CMK (cell line): ENCODE results near the gene FSTL4.
A peak's percentile ranks its signal among the peaks of the same experiment; 100 is the strongest.

Experiments
- DNase-seq: peaks from one replicate; pipeline ENCODE4 v3.0.0-alpha.2; 2010; ENCODE audit warnings: low read depth

The FSTL4 gene

GRCh38 chr5:133260715-133261114 lies 351.6 kb downstream of the FSTL4 start:
- DNase-seq: no peak

- no peak for DNase-seq
These were observed 352.9 kb downstream of the FSTL4 start for GRCh38 chr5:133259199-133259997.

GRCh38 chr5:133257977-133258376 lies 354.4 kb downstream of the FSTL4 start:
- no peak for DNase-seq

DNA sequence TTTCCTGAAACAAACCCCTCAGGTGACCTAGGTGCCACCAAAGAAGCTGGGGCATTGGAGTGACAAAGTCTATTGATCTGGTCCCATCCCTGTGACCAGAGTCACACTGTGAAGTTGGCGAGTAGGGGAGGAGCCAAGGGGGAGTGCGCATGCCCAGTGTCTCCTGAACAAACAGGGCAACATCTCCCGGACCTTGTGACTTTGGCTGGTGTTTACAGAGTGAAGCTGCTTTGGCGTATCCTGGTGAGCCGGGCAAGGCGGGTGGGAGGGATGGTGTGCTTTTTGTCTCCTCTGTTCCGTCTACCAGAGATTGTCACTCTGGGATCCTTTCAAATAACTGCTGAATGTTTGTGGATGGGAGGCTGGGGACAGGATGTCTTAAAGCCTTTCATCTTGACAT lies 356.1 kb downstream of the FSTL4 start:
- DNase-seq: no peak

DNA sequence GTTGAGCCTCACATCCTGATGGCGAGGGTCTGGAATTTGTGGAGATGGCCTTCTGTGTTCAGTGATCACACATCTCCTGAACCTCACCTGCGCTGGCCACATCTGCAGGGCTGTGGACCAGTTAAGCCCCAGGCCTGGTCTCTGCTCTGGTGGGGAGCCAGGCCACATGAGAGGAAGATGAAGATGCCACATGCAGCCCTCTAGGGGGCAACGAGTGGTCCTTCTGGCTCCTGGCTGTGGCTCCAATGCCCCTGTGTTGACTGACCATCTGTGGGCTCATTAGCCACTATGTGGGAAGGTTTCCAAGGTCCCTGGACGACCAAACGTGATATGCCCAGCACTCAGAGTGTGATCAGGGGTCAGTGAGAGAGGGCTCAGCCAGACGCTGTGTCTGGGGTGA lies 357.5 kb downstream of the FSTL4 start:
- DNase-seq: no peak

- no peak for DNase-seq
These were observed 358.7 kb downstream of the FSTL4 start for GRCh38 chr5:133253671-133254070.

DNA sequence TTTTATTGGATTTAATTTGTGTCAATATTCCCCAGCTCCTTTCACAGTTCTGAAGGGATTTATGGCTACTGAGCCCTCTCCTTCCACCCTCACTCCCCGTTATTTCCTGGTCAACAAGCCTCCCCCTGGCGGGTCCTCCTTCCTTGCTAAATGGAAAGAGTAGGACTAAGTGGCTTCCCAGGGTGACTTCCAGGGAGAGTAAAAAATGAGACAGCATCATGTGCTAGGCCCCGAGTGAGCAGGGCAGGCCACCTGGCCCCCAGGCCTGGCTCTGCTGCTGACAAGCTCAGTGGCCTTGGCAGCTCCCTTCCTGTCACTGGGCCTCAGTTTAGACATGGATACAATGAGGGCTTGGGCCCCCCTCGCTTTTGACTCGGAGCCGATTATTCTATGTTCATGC lies 359.3 kb downstream of the FSTL4 start:
- DNase-seq: no peak

DNA sequence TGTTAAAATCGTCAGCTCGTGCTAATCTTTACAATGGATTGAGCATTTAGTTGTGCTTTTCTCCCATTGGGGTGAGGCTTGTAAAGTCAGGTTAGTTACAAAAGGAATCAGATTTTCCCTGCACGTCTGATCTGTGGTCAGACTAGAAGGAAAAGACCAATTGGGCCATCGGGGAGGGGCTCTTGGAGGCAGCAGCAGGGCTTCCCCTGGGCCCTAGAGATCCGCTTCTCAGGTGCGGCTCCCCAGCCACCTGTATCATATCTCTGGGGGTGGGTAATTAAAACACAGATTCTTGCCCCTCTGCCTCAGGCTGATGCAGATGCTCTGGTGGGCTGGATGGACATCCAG lies 360.2 kb downstream of the FSTL4 start:
- DNase-seq: no peak

DNA sequence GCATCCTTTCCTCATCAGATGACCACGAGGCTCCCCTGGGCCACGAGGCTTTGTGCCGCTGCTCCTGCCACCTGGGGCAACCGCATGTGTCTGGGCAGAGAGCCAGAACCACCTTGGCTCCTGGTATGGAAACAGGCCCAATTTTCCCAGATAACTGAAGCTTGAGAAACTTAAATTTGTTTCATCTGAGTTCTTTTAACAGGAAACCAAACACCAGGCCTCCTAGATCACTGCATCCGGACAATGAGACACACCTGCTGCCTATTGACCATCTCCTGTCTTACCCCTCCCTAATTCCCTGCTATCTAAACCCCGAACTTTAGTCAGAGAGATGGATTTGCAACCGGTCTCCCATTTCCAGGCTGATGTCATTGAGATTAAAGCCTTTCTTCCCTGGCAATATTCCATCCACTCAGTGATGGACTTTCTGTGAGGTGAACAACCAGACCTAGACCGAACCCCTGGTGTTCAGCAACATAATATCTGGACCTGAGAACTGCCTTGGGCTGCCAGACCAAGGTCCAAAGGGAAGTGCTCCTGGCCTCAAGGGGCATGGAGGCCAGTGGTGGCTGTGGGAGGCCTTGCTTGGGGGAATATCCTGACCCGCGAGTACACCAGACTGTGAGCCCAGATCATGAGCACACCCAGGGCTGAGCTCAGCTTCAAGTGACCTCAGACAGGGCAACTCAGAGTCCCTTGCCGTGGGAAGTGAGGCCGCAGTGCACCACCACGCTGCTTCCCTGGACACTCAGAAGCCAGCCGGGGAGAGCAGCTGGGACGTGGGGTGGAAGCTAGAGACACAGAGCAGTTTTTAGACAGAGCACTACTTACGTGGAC lies 360.8 kb downstream of the FSTL4 start:
- no peak for DNase-seq

GRCh38 chr5:133250527-133250926 lies 361.8 kb downstream of the FSTL4 start:
- DNase-seq: no peak

- no peak for DNase-seq
These were observed 362.7 kb downstream of the FSTL4 start for GRCh38 chr5:133249593-133249992.

DNA sequence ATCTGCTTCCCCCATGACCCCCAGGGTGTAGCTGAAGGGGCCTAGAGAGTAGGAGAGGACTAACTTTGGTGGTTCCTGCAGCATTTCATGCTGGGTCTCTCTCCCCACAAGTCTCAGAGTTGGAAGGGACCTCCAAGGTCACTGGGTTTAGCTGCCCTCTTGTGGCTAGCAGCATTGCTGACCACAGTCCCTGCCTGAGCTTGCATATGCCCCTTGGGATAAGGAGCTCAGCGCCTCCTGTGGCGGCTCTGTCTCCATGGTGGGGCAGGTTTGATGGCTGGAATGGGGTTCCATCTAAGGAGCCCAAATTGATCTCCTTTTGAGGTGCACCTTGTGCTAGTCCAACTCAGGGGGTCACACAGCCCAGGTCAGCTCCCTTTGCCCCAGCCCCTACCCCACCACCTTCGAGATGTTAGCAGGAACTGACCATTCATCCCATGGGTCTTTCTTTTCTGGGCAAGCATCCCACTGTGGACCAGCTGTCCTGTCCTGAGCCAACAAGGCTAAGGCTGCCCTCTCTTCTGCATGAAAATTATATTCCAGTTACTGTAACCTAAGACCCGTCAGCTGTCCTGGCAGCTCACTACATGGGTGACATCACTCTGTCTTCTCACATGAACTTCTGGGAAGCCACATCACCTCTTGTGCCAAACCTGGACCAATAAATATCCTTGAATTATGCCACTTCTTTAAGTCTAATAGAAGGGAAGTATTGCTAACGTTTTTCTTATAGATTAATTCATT lies 364.3 kb downstream of the FSTL4 start:
- DNase-seq: peak; percentile 63

- DNase-seq: no peak
These were observed 365.1 kb downstream of the FSTL4 start for GRCh38 chr5:133247151-133247709.

DNA sequence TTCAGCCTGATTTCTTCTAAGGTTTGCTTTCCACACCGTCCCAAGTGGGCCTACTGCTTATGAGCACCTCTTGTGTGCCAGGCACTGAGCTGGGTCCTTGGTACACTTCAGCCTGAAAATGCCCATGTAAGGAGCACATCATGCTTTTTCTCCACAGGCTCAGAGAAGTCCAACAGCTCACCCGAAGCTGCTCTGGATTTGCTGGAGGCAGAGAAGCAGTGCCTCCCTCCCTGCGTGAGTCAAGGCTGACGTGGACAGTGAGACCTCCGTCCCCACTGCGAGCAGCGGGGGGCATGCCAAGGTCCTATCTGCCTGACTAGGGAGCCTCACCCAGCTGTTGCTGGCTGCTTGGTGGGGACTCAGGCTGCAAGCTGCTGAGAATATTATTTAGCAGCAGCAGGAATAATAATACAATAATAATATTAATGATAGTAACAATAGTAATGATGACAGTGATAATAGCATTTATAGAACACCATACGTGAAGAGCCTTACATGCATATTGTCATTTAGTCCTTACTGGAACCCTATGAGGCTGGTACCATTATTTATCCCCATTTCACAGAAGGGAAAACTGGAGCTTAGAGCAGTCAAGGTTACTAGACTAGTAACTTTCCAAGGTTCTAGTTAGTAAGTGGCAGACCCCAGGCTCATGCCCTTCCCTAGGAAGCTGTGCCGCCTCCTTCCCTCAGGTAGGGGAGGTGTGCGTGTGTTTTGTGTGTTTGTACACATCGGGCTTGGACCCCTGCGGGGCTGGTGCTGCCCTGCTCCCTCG lies 365.8 kb downstream of the FSTL4 start:
- no peak for DNase-seq

DNA sequence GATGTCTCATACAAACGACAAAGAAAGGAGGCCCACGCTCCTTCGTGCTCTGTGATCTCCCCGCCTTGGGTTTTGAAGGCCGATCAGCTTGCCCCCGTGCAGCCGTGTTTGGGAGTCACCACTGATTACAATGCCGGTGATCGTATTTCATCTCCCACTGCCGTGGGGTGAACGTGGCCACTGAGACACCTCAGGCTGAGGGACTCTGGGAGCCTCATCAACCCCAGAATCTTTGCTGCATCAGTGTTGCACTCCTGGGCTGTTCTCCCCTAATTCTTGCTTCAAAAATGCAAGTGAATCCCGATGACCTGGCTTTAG lies 366.3 kb downstream of the FSTL4 start:
- DNase-seq: no peak

DNA sequence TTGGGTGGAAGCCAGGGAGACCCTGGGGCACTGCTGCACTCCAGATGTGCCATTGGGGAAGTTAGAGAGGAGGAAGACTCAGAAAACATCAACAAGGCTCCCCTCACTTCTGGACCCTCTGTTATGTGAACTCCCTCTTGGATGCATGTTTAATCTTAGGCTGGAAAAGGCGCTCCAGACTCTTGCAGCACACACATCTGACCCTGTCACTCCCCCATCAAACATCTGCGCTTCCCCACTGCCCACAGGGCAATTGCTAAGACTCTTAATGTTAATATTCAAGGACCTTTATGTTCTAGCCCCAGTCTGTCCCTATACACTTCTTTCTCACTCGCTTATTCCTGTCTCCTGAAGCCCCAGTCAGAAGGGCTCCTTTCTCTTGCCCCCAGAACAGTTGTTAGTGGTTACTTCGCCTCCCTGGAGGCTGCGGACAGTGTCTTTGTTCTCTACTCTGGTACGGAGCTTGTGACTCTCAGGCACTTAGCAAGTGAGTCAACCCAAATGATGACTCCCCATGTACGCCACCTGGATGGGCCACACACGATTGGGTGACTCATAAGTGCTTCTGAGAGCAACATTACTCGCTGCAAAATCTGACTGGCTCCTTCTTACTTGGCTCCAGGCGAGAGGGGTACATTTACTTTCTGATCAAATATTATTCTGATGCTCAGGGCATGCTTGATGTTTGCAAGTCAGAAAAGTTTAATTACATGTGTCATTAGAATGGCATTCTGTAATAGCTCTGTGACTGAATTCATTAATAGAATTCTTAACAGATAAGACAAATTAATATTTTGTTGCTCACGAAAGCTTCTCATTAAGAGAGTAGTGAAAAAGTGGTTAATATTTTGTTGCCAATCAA lies 366.9 kb downstream of the FSTL4 start:
- DNase-seq: no peak

- no peak for DNase-seq
These were observed 368.1 kb downstream of the FSTL4 start for GRCh38 chr5:133244242-133244641.

DNA sequence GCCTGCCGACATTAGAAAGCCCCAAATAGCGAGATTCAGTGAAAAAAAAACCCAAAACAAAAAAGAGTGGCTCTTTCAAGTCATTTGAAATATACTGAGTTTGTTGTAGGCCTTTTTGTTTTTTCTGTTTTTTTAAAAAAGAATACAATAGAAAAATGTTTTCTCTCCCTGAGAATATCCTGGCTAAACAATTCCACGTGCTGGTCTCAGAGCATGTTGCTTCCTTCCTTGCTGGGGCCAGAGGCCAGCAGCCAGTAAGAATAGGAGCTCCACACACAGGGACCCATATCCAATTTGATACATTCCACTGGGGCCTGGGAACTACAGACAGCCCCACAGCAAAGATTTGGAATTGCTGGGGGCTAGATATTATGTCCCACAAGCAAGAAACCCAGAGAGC lies 369.1 kb downstream of the FSTL4 start:
- no peak for DNase-seq

GRCh38 chr5:133242221-133242835 lies 370.0 kb downstream of the FSTL4 start:
- DNase-seq: no peak
